Type B pancreatic cell (in vitro differentiated cells): ENCODE measurements around the gene BRSK1. TPM values are rescaled to one million over a fixed set of nuclear protein-coding genes. Genes with fewer than 3 reads are reported as not detected.

Experiments
- DNase-seq: peaks from one replicate; pipeline ENCODE4 v3.0.0; 2021; ENCODE audit warnings: mixed read lengths; ENCODE audit not compliant: unreplicated experiment; ENCODE audit errors: extremely low spot score
- H3K27ac Mint-ChIP-seq: 2 replicates; pipeline ENCODE4 v1.8.0; 2021; ENCODE audit warnings: mild to moderate bottlenecking, mixed read lengths
- H3K27me3 Mint-ChIP-seq: 2 replicates; pipeline ENCODE4 v1.8.0; 2021; ENCODE audit warnings: mixed read lengths
- H3K36me3 Mint-ChIP-seq: 2 replicates; pipeline ENCODE4 v1.8.0; 2021; ENCODE audit warnings: mixed read lengths
- H3K4me1 Mint-ChIP-seq: one replicate; pipeline ENCODE4 v1.8.0; 2021; ENCODE audit warnings: mixed read lengths; ENCODE audit not compliant: unreplicated experiment
- H3K4me3 Mint-ChIP-seq: 2 replicates; pipeline ENCODE4 v1.8.0; 2021; ENCODE audit warnings: mild to moderate bottlenecking, mixed read lengths
- H3K9me3 Mint-ChIP-seq: 2 replicates; pipeline ENCODE4 v1.8.0; 2021; ENCODE audit warnings: mixed read lengths
- total RNA-seq: library from RNA; stranded (reverse); gene quantifications from 2 replicates; pipeline ENCODE4 v1.2.1, GENCODE V29; 2021; ENCODE audit warnings: low replicate concordance
- TF ChIP-seq, protein P1 (sequence below): fragments of 200-600 bp; sonication (generic); conservative IDR thresholded peaks from 2 replicates; pipeline ENCODE4 v1.5.0; 2021; ENCODE audit warnings: antibody characterized with exemption, mild to moderate bottlenecking

The BRSK1 gene
- total RNA-seq, 1 donor from 2014 or later, result 32.3 TPM

DNA sequence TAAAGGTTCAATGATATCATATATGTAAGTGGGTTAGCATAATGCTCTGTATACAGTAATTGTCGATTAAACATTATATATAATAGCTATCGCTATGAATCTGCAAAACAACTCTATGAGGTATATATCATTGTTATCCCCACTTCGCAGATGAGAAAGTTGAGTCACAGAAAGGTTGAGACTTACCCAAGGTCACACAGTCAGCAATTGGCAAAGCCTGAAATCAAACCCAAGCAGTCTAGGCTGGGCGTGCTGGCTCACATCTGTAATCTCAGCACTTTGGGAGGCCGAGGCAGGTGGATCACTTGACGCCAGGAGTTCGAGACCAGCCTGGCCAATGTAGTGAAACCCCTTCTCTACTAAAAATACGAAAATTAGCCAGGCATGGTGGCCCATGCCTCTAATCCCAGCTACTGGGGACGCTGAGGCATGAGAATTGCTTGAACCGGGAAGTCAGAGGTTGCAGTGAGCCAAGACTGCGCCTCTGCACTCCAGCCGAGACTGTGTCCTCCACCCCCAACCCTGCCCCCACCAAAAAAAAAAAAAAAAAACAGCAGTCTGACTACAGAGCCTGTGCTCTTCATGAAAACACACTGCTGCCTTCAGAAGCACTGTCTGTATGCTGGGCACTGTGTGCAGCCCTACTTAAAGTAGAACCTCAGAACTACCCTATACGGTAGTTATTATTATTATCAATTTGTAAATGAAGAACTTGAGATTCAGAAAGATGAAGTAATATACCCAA lies 5.2 kb upstream of the BRSK1 start:
- Mint-ChIP-seq H3K27ac (no peak overlapping the region), H3K36me3 (peaks cover 7% of the 10 kb centered on the region), H3K4me3 (peak overlapping the region; percentile 99), H3K27me3 (no peaks in the 10 kb centered on the region), H3K4me1 (peaks cover 24% of the 10 kb centered on the region), H3K9me3 (no peaks in the 10 kb centered on the region)
- DNase-seq, result no peak
- TF ChIP-seq, protein P1, sequence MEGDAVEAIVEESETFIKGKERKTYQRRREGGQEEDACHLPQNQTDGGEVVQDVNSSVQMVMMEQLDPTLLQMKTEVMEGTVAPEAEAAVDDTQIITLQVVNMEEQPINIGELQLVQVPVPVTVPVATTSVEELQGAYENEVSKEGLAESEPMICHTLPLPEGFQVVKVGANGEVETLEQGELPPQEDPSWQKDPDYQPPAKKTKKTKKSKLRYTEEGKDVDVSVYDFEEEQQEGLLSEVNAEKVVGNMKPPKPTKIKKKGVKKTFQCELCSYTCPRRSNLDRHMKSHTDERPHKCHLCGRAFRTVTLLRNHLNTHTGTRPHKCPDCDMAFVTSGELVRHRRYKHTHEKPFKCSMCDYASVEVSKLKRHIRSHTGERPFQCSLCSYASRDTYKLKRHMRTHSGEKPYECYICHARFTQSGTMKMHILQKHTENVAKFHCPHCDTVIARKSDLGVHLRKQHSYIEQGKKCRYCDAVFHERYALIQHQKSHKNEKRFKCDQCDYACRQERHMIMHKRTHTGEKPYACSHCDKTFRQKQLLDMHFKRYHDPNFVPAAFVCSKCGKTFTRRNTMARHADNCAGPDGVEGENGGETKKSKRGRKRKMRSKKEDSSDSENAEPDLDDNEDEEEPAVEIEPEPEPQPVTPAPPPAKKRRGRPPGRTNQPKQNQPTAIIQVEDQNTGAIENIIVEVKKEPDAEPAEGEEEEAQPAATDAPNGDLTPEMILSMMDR, result no peak

DNA sequence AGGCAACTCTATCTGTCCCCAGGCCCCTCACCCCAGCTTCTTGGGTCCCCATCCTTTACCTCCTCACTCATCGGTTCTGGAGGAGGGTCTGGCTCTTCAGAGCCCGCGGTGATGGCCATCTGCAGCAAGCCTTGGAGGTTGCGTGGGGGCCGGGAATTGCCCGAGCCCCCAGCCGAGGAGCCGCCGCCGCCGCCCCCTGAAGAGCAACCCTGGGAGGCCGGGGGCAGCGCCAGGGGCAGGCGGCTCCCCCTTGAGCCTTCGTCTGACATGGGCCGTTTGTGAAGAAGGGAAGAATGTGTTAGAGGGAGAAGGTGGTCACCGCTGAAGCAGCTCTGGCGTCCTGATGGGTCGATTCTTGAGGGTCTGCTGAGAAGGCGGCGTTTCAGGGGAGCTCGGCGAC lies 4.5 kb upstream of the BRSK1 start:
- no peak for DNase-seq
- no peaks in the 10 kb centered on the region for H3K27me3 Mint-ChIP-seq

DNA sequence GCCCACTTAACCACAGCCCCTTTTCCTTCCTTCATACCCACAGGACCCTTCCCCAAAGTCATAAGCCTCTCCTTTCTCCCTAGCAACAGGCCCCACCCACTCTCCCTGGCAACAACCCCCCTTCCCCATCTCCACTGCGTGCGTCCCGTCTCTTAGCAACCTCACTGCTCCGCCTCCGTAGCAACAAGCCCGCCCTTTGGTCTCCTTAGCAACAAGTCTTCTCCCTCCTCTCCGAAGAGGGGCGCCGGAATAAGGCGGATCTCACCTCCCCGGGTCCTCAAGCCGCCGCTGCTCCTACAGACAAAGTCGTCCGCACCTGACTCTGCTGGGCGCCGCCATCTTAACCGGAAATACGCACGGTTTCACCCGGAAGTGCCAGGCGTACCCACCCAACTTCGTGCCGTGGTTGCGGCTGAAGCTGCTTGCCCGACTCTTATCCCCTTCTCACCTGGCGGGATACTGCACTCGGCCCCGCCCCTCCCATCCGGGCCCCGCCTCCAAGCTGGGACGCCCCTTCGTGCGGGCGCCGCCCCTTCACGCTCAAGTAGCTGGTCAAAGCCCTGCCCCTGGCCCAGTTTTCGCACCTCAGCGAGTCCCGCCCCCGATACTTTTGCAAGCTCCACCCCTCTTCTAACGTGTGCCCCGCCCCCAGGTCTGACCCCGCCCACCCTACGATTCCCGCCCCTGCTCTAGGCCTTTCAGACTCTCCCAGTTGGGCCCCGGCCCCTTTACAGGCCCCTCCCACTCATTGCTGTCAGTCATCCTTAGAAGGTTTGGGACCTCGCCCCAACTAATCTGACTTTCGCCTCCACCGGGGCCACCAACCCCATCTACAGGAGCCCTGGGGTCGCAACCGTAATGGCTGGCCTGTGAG lies 3.8 kb upstream of the BRSK1 start, which contains the start of gene HSPBP1:
Gene HSPBP1 (minus strand): TSS at position 341 of the 874 bp plus-strand sequence. CDS start 502 bp downstream, outside the sequence.
- Mint-ChIP-seq H3K27me3 (no peaks in the 10 kb centered on the region), H3K36me3 (peaks cover 7% of the 10 kb centered on the region), H3K9me3 (no peaks in the 10 kb centered on the region), H3K4me3 (peak within 1 kb of the TSS; percentile 99), H3K27ac (peak within 1 kb of the TSS; percentile 99), H3K4me1 (peaks cover 25% of the 10 kb centered on the region)
- TF ChIP-seq, protein P1, result no peak
- peak; percentile 97 for DNase-seq

More for the DNA sequence above, 4.5 kb upstream of the BRSK1 start:
- Mint-ChIP-seq H3K27ac (peak overlapping the region; percentile 99), H3K4me1 (peaks cover 25% of the 10 kb centered on the region), H3K4me3 (peak overlapping the region; percentile 99), H3K9me3 (no peaks in the 10 kb centered on the region), H3K36me3 (peaks cover 7% of the 10 kb centered on the region)
- TF ChIP-seq, protein P1, result no peak

DNA sequence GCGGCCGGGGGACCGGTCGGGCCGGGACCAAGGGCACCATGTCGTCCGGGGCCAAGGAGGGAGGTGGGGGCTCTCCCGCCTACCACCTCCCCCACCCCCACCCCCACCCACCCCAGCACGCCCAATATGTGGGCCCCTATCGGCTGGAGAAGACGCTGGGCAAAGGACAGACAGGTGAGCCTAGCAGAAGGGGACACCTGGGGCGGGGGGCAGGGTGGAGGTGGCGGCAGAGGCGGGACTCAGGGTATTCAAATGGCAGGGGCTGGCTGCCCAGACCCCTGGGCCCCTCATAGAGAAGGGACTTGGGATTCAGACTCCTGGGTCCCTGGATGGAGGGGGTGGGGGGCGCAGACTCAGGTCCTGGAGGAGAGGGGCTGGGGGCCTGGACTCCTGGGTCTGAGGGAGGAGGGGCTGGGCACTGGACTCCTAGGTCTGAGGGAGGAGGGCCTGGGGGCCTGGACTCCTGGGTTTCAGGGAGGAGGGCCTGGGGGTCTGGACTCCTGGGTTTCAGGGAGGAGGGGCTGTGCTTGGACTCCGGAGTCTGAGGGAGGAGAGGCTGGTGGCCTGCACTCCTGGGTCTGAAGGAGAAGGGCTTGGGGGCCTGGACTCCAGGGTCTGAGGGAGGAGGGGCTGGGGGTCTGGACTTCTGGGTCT lies 735 bp downstream of the BRSK1 start:
- H3K4me1 Mint-ChIP-seq, result peaks cover 18% of the 10 kb centered on the region
- TF ChIP-seq, protein P1, result no peak
- H3K9me3 Mint-ChIP-seq, result no peaks in the 10 kb centered on the region
- H3K36me3 Mint-ChIP-seq, result peaks cover 4% of the 10 kb centered on the region
- no peak overlapping the region for H3K27ac Mint-ChIP-seq
- DNase-seq, result no peak
- no peaks in the 10 kb centered on the region for H3K27me3 Mint-ChIP-seq
- peak overlapping the region; percentile 77 for H3K4me3 Mint-ChIP-seq

DNA sequence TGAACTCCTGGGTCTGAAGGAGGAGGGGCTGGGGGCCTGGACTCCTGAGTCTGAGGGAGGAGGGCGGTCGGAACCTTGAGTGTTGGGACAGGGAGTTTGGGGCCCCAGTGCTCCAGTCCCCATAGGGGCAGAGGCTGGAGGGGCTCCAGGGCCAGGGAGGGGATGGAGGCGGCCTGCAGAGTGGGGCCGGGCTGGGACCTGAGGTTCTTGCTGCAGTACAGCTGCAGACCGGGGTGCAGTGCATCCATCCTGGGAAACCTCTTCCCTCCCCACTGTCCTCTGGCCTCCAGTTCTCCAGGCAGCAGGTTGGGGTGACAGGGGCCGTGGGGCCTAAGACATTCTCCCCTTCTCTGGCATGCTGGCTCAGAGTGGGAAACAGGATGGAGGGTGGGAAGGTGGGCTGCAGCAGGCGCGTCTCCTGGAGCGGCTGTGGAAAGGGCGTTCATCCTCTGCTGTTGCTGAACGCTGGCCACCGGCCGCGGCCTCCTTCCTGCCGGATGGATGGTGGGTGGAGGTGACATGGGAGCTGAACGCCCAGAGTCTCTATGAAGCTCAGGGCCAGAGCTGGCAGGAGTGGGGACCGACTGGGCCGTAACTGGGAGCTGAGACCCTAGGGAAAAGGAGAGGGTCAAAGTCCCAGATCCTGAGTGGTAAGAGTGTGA lies 1.6 kb downstream of the BRSK1 start:
- Mint-ChIP-seq H3K9me3 (no peaks in the 10 kb centered on the region), H3K4me1 (peaks cover 13% of the 10 kb centered on the region), H3K27me3 (no peaks in the 10 kb centered on the region), H3K36me3 (no peaks in the 10 kb centered on the region), H3K4me3 (peak overlapping the region; percentile 77), H3K27ac (no peak overlapping the region)
- TF ChIP-seq, protein P1, result no peak
- no peak for DNase-seq
